HG03108 (cell line): ENCODE measurements around the gene KLHL14.
"Not testable (repeated sequence)": the region's sequence is repeated elsewhere in the genome, so short reads cannot be mapped to it uniquely, and the experiment has no call there.

ENCODE experiments used
- ATAC-seq: cut with Tn5 transposase; IDR thresholded peaks from one replicate; pipeline ENCODE4 v1.9.1; 2021; ENCODE audit warnings: moderate library complexity; ENCODE audit not compliant: unreplicated experiment

Gene KLHL14

GRCh38 chr18:32661486-32662299, 111.1 kb downstream of the KLHL14 start:
- ATAC-seq, result no peak

GRCh38 chr18:32654507-32654906, 118.3 kb downstream of the KLHL14 start:
- not testable (repeated sequence) for ATAC-seq

GRCh38 chr18:32637659-32638058, 135.2 kb downstream of the KLHL14 start:
- not testable (repeated sequence) for ATAC-seq

- no peak for ATAC-seq
Observed at GRCh38 chr18:32637226-32637625, 135.6 kb downstream of the KLHL14 start.

GRCh38 chr18:32634876-32635431, 137.9 kb downstream of the KLHL14 start:
- ATAC-seq, result no peak

GRCh38 chr18:32629981-32630700, 142.7 kb downstream of the KLHL14 start:
- ATAC-seq, result no peak

GRCh38 chr18:32629292-32629691, 143.5 kb downstream of the KLHL14 start:
- no peak for ATAC-seq

- ATAC-seq, result no peak
Observed at GRCh38 chr18:32624182-32624723, 148.6 kb downstream of the KLHL14 start.

- no peak for ATAC-seq
Observed at GRCh38 chr18:32623563-32623962, 149.3 kb downstream of the KLHL14 start.
